Uterus (tissue), 2 donors: ENCODE data around the gene BCAS4.

Experiments used
- CTCF ChIP-seq, 4 experiments: fragments of 200-600 bp in 2 of 4; fragments of 450-650 bp in 2 of 4; sonication (generic) in 2 of 4; IDR thresholded peaks; one replicate each; pipeline ENCODE4 v1.5.1; 2016 to 2019; ENCODE audit warnings: antibody characterized with exemption in 4 of 4, mild to moderate bottlenecking in 2 of 4, moderate library complexity in 1 of 4
- POLR2A ChIP-seq, 2 donors: fragments of 450-650 bp; IDR thresholded peaks; one replicate each; pipeline ENCODE4 v1.6.1; 2016; ENCODE audit warnings: antibody characterized with exemption in 2 of 2, mild to moderate bottlenecking in 1 of 2, moderate library complexity in 1 of 2

- TF ChIP-seq CTCF (IDR thresholded peaks at IDR 0.05) (no peak), POLR2A (IDR thresholded peaks at IDR 0.05) (no peak)
Observed at GRCh38 chr20:50900261-50900660, 105.4 kb downstream of the BCAS4 start.
